HEK293 (cell line): ENCODE data around the gene SNX7.

Experiments
- GLI2 ChIP-seq: fragments of 450-650 bp; formaldehyde crosslinking; IDR thresholded peaks from 2 replicates; pipeline ENCODE4; 2017; ENCODE audit warnings: missing biosample characterization, missing genetic modification characterization, low read depth, borderline replicate concordance
- KLF9 ChIP-seq: fragments of 450-650 bp; formaldehyde crosslinking; IDR thresholded peaks from 2 replicates; pipeline ENCODE4 v1.5.1; 2016; ENCODE audit warnings: missing biosample characterization, missing genetic modification characterization, low read depth
- SETDB1 ChIP-seq: IDR thresholded peaks from one replicate; pipeline ENCODE4 v1.6.1; 2017; ENCODE audit warnings: mild to moderate bottlenecking, low read length, moderate library complexity, mixed read lengths; ENCODE audit not compliant: insufficient read length
- ZNF175 ChIP-seq: fragments of 450-650 bp; formaldehyde crosslinking; IDR thresholded peaks from 2 replicates; pipeline ENCODE4 v1.5.1; 2016; ENCODE audit warnings: missing biosample characterization, missing genetic modification characterization
- ZNF274 ChIP-seq, 2 experiments: fragments of 200-500 bp in 1 of 2; fragments of 450-650 bp in 1 of 2; sonication (Bioruptor generic) in 1 of 2; formaldehyde crosslinking in 1 of 2; IDR thresholded peaks; 2 replicates each; pipeline versions ENCODE4 v1.5.1 to v1.6.1; 2014 to 2016; ENCODE audit warnings: borderline replicate concordance in 1 of 2, inconsistent platforms in 1 of 2, low read length in 1 of 2, missing biosample characterization in 1 of 2, missing genetic modification characterization in 1 of 2
- ZNF473 ChIP-seq: fragments of 450-650 bp; formaldehyde crosslinking; IDR thresholded peaks from 2 replicates; pipeline ENCODE4 v1.5.1; 2017; ENCODE audit warnings: missing biosample characterization, missing genetic modification characterization
- ZNF701 ChIP-seq: fragments of 450-650 bp; formaldehyde crosslinking; IDR thresholded peaks from 2 replicates; pipeline ENCODE4 v1.5.1; 2016; ENCODE audit warnings: missing biosample characterization, missing genetic modification characterization
- ZNF747 ChIP-seq: fragments of 450-650 bp; formaldehyde crosslinking; IDR thresholded peaks from 2 replicates; pipeline ENCODE4 v1.5.1; 2016; ENCODE audit warnings: missing biosample characterization, missing genetic modification characterization
- TF ChIP-seq, protein P1 (sequence below): sonication (generic); formaldehyde crosslinking; IDR thresholded peaks from 2 replicates; pipeline ENCODE4 v1.8.1; 2022; ENCODE audit warnings: mild to moderate bottlenecking, moderate library complexity, missing genetic modification reagents
- TF ChIP-seq, protein P2 (sequence below): fragments of 450-650 bp; formaldehyde crosslinking; IDR thresholded peaks from 2 replicates; pipeline ENCODE4 v1.5.1; 2016; ENCODE audit warnings: missing biosample characterization, missing genetic modification characterization

DNA sequence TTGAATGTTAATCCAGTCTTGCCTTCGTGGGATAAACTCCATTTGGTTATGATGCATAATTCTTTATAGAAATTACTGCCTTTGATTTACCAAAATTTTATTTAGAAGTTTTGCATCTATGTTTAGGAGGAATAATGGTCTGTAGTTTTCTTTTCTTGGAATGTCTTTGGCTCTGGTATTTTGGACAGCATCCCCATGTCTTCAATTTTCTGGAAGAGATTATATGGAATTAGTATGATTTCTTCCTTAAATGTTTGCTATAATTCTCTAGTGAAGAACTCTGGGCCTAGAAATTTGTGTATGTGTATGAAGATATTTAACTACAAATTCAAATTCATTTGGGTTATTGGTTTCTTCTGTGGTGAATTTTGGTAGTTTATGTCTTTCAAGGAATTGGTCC lies 92.7 kb downstream of the SNX7 start:
- TF ChIP-seq ZNF747 (no peak), SETDB1 (no peak), ZNF473 (tag by site-specific recombination) (no peak), KLF9 (tag by site-specific recombination) (no peak), ZNF274 (IDR thresholded peaks at IDR 0.05; ENCODE audit: low read length) (no peak), ZNF274 (tag by site-specific recombination; IDR thresholded peaks at IDR 0.05; ENCODE audit: borderline replicate concordance) (no peak), GLI2 (tag by site-specific recombination) (no peak), ZNF701 (tag by site-specific recombination) (no peak), ZNF175 (no peak)
- TF ChIP-seq, protein P1, sequence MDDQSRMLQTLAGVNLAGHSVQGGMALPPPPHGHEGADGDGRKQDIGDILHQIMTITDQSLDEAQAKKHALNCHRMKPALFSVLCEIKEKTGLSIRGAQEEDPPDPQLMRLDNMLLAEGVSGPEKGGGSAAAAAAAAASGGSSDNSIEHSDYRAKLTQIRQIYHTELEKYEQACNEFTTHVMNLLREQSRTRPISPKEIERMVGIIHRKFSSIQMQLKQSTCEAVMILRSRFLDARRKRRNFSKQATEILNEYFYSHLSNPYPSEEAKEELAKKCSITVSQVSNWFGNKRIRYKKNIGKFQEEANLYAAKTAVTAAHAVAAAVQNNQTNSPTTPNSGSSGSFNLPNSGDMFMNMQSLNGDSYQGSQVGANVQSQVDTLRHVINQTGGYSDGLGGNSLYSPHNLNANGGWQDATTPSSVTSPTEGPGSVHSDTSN (CRISPR knock-in tag): no peak
- TF ChIP-seq, protein P2, sequence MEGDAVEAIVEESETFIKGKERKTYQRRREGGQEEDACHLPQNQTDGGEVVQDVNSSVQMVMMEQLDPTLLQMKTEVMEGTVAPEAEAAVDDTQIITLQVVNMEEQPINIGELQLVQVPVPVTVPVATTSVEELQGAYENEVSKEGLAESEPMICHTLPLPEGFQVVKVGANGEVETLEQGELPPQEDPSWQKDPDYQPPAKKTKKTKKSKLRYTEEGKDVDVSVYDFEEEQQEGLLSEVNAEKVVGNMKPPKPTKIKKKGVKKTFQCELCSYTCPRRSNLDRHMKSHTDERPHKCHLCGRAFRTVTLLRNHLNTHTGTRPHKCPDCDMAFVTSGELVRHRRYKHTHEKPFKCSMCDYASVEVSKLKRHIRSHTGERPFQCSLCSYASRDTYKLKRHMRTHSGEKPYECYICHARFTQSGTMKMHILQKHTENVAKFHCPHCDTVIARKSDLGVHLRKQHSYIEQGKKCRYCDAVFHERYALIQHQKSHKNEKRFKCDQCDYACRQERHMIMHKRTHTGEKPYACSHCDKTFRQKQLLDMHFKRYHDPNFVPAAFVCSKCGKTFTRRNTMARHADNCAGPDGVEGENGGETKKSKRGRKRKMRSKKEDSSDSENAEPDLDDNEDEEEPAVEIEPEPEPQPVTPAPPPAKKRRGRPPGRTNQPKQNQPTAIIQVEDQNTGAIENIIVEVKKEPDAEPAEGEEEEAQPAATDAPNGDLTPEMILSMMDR (tag by site-specific recombination): no peak
